Measurements from ENCODE around the gene SLC35A3.

The SLC35A3 gene

DNA sequence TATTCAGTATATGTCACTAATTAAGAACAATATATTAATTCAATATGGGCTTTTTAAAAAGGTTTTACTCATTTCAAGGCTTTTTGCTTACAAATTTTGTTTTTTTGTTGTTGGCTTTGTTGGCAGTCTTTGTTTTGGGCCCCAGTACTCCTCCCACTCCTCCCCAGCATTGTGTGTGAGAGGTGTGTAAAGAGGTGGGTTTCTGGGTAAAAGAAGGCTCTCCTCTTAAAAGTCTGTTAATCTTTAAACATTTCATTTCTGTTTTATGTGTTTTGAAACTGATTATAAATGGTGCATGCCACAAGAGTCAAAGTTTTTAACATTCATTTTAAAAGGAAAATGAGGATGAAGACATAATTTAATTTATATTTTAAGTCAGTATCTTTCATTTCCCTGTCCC, 83.3 kb downstream of the SLC35A3 start:
- no peak overlapping the region for H3K4me3 ChIP-seq (replicated peaks; ENCODE audit: low read depth, low read length)
- no peak for DNase-seq (ENCODE audit: extremely low read depth, low read depth)
- no peak for TF ChIP-seq CTCF (IDR thresholded peaks at IDR 0.05; ENCODE audit: low read depth, low read length, missing control alignments)

DNA sequence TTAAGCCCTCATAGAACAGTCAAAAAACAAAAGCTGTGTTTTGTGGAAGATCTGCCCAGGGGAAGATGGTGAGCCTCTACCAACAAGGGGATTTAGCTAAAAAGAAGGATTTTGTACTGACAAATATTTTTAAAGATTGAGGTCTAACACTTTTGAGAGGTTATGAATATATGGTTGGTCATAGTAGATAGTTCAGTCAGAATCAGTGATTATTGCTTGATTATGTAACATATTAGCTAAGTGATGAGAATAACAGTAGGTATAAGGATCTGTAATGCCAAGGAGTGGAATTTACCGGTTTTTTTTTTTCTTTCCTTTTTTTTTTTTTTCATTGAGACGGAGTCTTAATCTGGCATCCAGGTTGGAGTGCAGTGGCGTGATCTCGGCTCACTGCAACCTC, 83.9 kb downstream of the SLC35A3 start:
- no peak overlapping the region for H3K4me3 ChIP-seq (replicated peaks; ENCODE audit: low read depth, low read length)
- TF ChIP-seq CTCF (IDR thresholded peaks at IDR 0.05; ENCODE audit: low read depth, low read length, missing control alignments), result no peak
- no peak for DNase-seq (ENCODE audit: extremely low read depth, low read depth)

DNA sequence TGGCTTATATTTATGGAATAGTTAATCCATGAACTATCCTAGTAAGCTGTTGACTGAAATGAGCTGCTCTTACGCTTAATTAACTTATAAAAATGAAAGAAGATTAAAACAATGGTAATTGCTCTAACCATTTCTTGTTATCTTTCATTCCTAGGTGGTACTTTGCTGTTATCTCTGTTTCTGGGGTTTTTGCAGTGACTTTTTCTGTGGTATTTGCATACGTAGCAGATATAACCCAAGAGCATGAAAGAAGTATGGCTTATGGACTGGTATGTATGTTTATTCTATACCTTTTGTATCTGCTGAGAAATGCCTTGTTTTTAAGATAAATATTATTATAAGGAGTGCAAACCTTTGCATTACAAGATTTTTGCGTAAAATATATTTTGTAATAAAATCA, 91.9 kb downstream of the SLC35A3 start:
- TF ChIP-seq CTCF (IDR thresholded peaks at IDR 0.05; ENCODE audit: low read depth, low read length, missing control alignments), result no peak
- no peak overlapping the region for H3K4me3 ChIP-seq (replicated peaks; ENCODE audit: low read depth, low read length)

DNA sequence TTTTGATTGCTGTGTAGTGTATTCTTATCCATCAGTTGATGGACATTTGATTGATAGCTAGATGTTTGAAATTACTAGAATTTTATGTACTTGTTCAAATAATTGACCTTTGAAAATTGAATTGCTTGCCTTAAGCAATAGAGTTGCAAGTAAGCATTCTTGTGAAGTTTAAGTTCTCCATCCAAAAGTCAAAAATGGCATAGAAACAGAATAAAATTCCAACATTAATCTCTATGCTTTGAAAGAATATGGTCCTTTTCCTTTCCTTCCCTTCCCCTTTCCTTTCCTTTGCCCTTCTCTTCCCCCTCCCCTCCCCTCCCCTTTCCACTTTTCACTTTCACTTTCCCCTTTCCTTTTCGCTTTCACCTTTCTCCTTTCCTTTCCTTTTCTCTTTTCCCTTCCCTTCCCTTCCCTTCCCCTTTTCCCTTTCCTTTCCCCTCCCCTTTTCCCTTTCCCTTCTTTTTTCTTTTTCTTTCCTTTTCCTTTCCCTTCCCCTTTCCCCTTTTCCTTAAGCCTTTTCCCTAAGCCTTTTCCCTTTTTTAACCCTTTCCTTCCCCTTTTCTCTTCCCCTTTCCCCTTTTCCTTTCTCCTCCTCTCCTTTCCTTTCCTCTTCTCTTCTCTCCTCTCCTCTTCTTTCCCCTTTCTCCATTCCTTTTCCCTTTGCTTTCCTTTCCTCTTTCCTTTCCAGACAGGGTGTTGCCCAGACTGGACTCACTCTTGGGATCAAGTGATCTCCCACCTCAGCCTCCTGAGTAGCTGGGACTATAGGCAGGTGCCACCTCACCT, 95.6 kb downstream of the SLC35A3 start:
- H3K4me3 ChIP-seq (replicated peaks; ENCODE audit: low read depth, low read length), result no peak overlapping the region
- TF ChIP-seq CTCF (IDR thresholded peaks at IDR 0.05; ENCODE audit: low read depth, low read length, missing control alignments), result no peak
- DNase-seq (ENCODE audit: extremely low read depth, low read depth), result no peak

More for the DNA sequence above, 91.9 kb downstream of the SLC35A3 start:
- DNase-seq (ENCODE audit: extremely low read depth, low read depth), result no peak

DNA sequence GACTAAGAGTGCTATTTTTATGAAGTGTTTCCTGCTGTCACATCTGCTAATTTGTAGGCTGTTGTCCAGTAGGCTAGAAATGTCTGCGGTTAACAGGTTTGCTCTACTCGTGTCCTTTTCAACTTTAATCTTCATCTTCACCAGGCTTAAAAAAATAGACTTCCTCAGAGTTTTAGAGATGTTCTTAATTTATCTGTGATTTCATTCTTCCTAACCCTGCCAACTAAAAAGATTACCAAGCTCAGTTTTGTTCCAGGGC, 96.1 kb downstream of the SLC35A3 start:
- no peak for TF ChIP-seq CTCF (IDR thresholded peaks at IDR 0.05; ENCODE audit: low read depth, low read length, missing control alignments)
- DNase-seq (ENCODE audit: extremely low read depth, low read depth), result no peak
- no peak overlapping the region for H3K4me3 ChIP-seq (replicated peaks; ENCODE audit: low read depth, low read length)

- no peak for DNase-seq (ENCODE audit: extremely low read depth, low read depth)
- no peak for TF ChIP-seq CTCF (IDR thresholded peaks at IDR 0.05; ENCODE audit: low read depth, low read length, missing control alignments)
- H3K4me3 ChIP-seq (replicated peaks; ENCODE audit: low read depth, low read length), result no peak overlapping the region
Observed at GRCh38 chr1:100070201-100070939, 100.6 kb downstream of the SLC35A3 start.
